GM21619 (cell line): ENCODE results near the gene XYLT1.

ENCODE experiments used
- ATAC-seq: cut with Tn5 transposase; IDR thresholded peaks from one replicate; pipeline ENCODE4 v1.9.1; 2021; ENCODE audit not compliant: unreplicated experiment

Gene XYLT1

DNA sequence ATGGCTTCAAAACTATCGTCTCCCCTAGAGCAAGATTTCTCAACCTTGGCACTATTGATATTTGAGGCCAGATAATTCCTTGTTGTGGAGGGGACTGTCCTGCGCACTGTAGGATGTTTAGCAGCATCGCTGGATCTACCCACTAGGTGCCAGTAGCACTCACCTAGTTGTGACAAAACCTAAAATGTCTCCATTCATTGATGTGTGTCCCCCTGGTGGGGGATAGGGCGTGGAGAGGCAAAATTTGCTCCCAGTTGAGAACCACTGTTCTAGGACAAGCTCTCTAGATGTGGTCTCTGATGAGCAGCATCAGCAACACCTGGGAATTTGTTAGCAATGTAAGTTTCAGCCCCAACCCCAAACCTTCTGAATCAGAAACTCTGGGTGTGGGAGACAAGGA is 259.0 kb downstream of the XYLT1 start:
- no peak for ATAC-seq

GRCh38 chr16:17206712-17207111 is 264.0 kb downstream of the XYLT1 start:
- ATAC-seq = no peak

- no peak for ATAC-seq
These were observed 265.2 kb downstream of the XYLT1 start for GRCh38 chr16:17205279-17206211.

GRCh38 chr16:17204644-17205043 is 266.1 kb downstream of the XYLT1 start:
- ATAC-seq = no peak

DNA sequence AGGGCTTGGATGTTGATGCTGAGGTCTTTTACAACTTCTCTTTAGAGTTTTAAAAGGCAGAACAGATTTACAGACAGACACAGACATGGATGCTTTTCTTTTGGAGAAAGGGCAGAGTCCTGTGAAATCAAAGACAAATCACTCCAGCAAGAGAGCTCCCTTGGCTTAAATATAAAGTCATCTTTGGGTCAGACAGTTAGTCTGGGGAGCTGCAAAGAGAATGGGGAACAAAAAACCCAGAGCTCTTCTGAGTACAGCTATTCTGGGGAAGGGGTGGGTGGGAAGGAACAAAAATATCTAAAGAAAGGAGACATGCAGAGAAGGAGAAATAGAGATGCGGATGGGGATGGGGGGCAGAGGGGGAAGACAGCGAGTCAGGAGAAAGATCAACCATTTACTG is 266.6 kb downstream of the XYLT1 start:
- ATAC-seq = no peak

DNA sequence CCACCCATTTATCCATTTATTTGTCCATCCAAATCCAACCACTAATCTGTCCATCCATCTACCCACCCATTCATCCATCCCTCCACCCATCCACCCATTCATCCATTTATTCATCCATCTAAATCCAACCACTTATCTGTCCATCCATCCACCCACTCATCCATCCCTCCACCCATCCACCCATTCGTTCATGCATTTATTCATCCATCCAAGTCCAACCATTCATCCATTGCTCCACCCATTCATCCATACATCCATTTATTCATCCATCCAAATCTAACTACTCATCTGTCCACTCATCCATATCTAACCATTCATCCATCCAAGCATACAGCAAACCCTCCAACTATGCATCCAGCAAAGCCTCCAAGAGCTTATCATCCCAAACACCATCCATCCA is 267.3 kb downstream of the XYLT1 start:
- no peak for ATAC-seq

- no peak for ATAC-seq
These were observed 271.6 kb downstream of the XYLT1 start for GRCh38 chr16:17199135-17199534.

GRCh38 chr16:17196526-17196925 is 274.2 kb downstream of the XYLT1 start:
- ATAC-seq = no peak

- no peak for ATAC-seq
These were observed 276.5 kb downstream of the XYLT1 start for GRCh38 chr16:17194190-17194780.

DNA sequence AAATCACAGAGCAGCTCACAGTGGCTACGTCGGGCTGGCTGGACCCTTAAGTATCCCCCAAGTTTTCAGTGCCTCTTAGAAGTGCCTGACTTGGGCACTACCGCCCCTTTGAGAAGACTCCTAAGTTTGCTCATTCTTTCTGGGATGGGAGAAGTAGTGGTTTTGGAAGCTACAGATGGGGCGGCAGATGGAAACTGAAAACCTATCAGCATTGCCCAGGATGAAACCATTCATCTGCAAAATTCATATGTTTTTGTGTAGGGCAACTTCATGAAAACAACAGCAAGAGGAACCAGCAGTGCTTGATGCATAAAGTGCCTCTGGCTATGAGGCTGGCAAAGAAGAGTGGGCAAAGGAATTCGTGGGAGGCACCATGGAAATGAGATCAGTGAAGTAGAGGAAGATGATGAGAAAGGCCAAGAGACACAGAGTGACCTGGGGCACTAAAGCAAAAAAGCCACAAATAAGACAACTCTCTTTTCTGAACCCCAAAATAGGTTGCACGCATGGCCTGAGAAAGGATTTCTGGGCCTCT is 277.1 kb downstream of the XYLT1 start:
- ATAC-seq = no peak

DNA sequence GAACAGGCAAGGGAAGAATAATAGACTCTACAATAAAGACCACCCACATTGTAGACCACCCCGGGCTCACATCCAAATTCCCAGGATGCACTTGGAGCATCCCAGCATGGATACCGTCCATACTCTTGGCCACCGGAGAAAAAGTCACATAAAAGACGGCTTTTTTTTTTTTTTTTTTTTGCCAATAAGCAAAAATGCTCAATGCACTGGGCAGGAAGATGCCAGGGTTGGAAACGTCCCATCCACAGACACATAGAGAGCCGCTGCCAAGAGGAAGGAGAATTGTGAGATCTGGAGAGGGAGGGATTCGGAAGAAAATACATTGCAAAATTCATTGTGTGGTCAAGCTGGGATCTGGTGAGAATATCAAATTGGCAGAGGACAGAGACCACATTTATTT is 286.7 kb downstream of the XYLT1 start:
- ATAC-seq = no peak

- no peak for ATAC-seq
These were observed 292.5 kb downstream of the XYLT1 start for GRCh38 chr16:17177959-17178905.

DNA sequence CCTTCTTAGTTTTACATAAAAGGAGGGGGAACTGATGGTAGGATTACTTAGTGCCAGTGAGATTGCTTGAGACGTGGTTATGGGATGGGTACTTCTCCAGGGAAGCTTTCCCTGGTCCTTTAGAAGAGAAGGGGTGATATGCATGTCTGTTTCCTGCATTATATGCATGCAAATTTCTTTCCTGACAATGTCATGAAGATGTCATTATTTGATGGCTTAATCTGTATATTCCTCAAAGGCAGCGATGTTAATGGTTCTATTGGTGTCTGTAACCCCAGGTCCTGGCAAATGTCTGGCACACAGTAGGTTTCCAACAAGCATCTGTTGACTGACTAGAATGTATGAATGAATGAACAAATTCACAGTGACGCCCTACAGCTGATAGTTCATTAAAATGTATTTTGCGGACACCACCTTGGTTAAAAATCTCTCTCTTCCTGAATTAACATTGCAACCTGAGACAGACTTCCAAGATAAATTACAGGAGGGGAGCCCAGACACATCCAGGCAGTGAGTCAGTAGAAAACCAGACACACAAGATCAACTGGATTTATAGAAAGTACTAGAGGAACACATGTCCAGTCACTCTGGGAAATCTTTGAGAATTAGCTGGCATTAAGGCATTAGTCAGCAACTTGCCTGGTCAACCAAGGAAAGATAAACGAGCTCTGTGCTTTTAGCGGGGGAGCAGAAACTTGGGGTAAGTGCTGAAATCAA is 293.4 kb downstream of the XYLT1 start:
- no peak for ATAC-seq

DNA sequence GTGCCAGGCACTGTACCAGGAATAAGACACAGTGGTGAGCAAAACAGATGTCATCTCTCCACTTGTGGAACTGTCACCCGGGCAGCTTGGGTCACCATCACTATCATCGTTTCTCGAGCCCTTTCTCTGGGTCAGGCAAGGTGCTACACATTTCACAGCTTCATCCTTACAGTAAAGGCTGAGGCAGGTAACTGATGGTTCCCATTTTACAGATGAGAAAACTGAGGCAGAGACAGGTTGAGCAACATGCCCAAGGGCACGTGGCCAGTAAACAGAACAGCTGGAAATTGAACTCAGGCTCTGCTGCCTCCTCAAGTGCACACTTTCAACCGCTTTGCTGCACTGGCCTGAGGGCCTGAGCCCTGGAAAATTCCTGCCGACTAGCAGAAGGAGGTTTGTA is 294.6 kb downstream of the XYLT1 start:
- no peak for ATAC-seq

DNA sequence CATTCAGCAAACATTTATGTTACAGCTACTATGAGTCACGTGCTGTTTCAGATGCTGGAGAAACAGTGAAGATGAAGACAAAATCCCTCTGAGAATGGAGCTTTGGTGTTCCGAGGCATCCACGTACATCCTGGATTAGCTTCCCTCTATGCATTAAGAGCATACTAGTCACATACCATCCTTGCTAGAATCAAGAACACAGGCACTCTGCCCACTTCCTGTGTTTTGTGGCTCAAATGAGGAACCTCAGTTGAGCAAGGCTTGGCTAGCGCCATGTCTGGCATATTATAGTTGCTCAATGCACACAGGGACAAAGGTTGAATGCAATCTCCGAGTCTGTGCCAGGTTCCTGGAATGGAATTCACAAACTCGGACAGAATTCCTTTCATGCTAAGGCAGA is 297.5 kb downstream of the XYLT1 start:
- ATAC-seq = no peak

DNA sequence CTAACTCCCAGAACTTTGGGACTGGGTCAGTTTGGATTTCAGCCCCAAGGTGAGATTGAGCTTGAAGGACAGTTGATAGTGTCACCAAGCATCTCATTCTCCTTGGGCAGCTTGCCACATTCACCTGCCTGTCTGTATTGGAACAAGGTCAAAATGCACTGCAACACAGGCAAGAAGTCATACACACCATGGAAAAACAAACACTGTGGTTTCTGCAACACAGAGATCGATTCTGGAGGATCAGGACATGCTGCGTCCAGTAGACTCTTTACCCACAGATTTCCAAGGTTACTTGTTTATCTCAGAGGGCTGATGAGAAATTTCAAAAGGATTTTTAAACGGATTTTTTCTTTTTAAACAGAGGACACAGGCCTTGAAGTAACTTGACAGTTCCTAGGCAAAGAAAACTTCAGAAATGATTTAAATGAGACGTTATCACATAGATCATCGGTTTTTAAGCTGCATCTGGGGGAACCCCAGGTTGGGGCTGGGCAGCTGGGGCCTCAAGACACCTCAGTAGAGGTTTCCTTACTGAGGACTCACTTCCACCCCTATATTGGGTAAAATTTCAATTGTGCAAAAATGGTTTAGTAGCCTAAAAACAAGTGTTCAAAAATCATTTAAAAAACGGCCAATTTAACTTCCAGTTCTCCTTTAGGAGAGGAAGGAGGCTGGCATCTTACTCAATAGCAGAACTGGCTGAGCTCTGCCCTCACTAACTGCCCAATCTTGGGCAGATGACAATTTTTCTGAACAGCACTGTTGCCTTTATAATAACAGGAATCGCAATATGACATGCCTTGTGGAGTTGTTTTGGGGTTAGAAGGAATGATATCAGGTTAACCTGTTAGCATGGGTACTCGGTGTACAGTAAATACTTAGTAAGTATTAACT is 299.3 kb downstream of the XYLT1 start:
- ATAC-seq = no peak

DNA sequence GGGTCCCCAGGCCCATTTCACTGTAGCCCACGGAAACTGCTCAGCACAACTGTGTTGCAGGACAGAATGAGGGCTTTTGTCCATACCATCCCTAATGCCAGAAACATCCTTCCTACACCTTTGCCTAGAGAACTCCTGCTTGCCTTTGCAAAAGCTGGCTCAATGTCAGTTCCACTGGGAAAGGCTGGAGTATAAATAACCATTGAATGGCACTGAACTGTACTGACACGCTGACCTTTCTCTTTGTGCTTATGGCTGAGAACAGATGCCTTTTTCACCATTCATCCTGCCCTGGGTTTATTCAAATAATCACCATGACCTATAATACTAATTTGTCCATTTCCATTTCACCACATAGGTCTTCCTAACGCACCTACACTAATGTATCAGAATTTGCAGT is 300.3 kb downstream of the XYLT1 start:
- no peak for ATAC-seq

GRCh38 chr16:17168181-17168580 is 302.6 kb downstream of the XYLT1 start:
- ATAC-seq = no peak

- no peak for ATAC-seq
These were observed 304.7 kb downstream of the XYLT1 start for GRCh38 chr16:17166095-17166494.

DNA sequence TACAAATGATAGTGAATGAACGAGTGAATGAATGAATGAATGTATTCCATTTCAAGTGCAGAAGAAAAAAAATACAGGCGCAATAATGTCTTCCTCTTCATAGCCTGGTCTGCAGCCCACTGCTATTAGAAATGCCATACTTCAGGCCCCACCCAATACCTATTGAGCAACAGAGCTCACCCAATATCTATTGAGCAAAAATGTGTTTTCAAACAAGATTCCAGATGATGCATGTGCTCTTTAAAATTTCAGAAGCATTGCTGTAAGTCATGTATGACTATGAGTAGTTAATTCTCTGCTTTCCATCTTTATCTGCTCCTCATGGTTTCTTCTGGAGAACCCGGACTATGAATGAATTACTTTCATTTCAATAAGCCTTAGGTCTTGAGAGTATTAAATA is 308.2 kb downstream of the XYLT1 start:
- ATAC-seq = no peak
